Activated CD8-positive, alpha-beta T cell treated with anti-CD3 and anti-CD28 coated beads, Interleukin-2, amount 10 ng/mL, durations not matched to agents 7 days and 5 days (primary cell): ENCODE results near the gene ELMO2. TPM values are rescaled to one million over a fixed set of nuclear protein-coding genes. Genes with fewer than 3 reads are reported as not detected.

Experiments used
- ATAC-seq: fragments of 150-1000 bp; cut with Tn5 transposase; one replicate; pipeline ENCODE4 v1.10.0; 2021; ENCODE audit warnings: moderate library complexity
- CTCF ChIA-PET: fragments of 350-600 bp; sonication (Branson Sonifier 250); formaldehyde crosslinking; loops from one replicate; lab custom pipeline; 2021; ENCODE audit warnings: antibody characterized with exemption; lab: Charles Lee
- POLR2A ChIA-PET: fragments of 350-600 bp; sonication (Branson Sonifier 250); formaldehyde crosslinking; loops from one replicate; lab custom pipeline; 2021; ENCODE audit warnings: antibody characterized with exemption; lab: Charles Lee
- DNase-seq: peaks from one replicate; pipeline ENCODE4 v3.0.0-alpha.2; 2020
- H3K27ac Mint-ChIP-seq: one replicate; pipeline ENCODE4 v1.8.0; 2021; ENCODE audit warnings: mild to moderate bottlenecking, mixed read lengths
- H3K27me3 Mint-ChIP-seq: one replicate; pipeline ENCODE4 v1.8.0; 2021; ENCODE audit warnings: low read depth, mixed read lengths
- H3K36me3 Mint-ChIP-seq: one replicate; pipeline ENCODE4 v1.8.0; 2021; ENCODE audit warnings: low read depth, mixed read lengths
- H3K4me1 Mint-ChIP-seq: one replicate; pipeline ENCODE4 v1.8.0; 2021; ENCODE audit warnings: low read depth, mixed read lengths
- H3K4me3 Mint-ChIP-seq: one replicate; pipeline ENCODE4 v1.8.0; 2021; ENCODE audit warnings: mild to moderate bottlenecking, mixed read lengths
- H3K9me3 Mint-ChIP-seq: one replicate; pipeline ENCODE4 v1.8.0; 2022; ENCODE audit warnings: mixed read lengths; ENCODE audit not compliant: insufficient read depth
- total RNA-seq, 2 experiments: library from RNA; stranded (reverse); gene quantifications; one replicate each; pipeline ENCODE4 v1.2.3, GENCODE V29; 2021

The ELMO2 gene
- total RNA-seq, 2 experiments from 2014 or later = 66.1 to 82.3 TPM

DNA sequence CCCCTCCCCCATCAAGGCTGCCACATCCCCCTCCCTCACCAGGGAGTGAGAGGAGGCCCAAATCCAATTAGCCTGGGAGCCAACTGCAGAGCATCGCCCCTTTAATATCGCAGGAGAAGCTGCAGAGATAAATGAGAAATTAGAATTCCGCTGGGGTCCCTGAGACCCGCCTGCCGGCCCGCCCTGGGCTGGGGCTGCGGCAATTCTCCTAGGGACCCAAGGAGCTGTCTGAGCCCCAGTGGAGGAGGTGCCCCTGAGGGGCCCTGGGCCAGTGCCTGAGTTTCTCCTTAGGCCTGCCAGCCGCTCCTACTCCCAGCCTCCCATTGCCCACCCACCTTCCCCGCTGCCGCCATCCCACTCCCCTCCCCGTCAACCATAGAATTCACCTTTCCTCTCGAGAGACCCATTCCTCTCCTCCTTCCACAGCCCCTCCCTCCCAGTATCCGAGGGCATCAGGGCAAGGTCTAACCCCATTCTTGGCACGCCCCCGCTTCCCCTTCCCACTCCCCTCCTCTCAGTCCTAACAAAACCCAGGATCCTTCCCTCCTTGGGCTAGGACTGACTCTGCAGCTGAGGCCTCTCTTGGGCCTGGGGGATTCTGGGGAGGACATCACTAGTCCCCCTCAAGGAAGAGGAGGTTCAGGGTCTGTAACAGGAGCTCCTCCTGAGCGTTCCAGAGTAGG, 78.1 kb downstream of the ELMO2 start:
- H3K27me3 Mint-ChIP-seq = peaks cover 4% of the 10 kb centered on the region
- ATAC-seq (no peak), DNase-seq (no peak)
- H3K4me1 Mint-ChIP-seq = no peaks in the 10 kb centered on the region
- H3K27ac Mint-ChIP-seq = no peak overlapping the region
- CTCF ChIA-PET = no interaction called here
- H3K4me3 Mint-ChIP-seq = no peak overlapping the region
- no peaks in the 10 kb centered on the region for H3K36me3 Mint-ChIP-seq
- POLR2A ChIA-PET = no interaction called here
- no peaks in the 10 kb centered on the region for H3K9me3 Mint-ChIP-seq

DNA sequence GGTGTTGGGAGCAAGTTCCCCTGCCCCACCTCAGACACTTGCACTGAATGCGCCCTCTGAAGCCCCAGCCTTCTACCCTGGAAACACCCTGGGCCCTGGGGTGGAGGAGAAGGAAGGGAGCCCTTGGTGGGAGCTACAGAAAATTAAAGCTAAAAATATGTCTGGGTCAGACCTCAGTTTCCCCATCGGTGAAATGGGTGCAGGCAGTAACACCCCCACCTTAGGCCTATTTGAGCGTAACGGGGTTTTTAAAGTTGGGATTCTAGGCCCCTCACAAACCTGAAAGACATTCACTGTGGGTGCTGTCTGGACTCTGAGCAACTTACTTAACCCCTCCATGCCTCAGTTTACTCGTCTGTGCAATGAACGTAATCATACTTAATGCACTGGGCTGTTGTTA, 78.9 kb downstream of the ELMO2 start:
- CTCF ChIA-PET = interaction anchor here (1.1 kb wide), 1 partner anchor 21 kb away, joined by 4 read pairs; no protein-coding TSS in a partner anchor
- Mint-ChIP-seq H3K27ac (no peak overlapping the region), H3K9me3 (no peaks in the 10 kb centered on the region), H3K4me1 (no peaks in the 10 kb centered on the region), H3K4me3 (no peak overlapping the region), H3K27me3 (peaks cover 4% of the 10 kb centered on the region), H3K36me3 (no peaks in the 10 kb centered on the region)
- ATAC-seq (no peak), DNase-seq (no peak)
- POLR2A ChIA-PET = no interaction called here

DNA sequence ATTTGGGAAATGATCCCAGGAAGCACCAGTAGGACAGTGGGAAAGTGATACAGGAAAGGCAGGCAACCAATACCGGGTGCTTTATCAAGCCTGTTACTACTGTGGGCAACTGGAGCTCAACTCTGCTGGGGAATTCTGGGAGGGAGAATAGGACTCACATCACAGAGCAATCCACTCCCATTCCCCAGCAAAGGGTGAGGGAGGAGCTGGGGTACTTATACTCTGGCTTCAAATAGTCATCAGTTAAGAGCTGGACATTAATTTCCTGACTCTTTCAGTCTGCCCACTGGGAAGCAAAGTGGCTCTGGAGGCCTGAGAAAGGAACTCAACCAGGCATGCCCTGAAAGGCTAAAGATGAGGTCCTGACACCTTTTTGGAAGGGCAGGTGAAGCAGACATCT, 80.6 kb downstream of the ELMO2 start:
- ATAC-seq = no peak
- no peak for DNase-seq
- CTCF ChIA-PET = interaction anchor here (1.0 to 2.0 kb wide), 2 partner anchors 19 to 81 kb away, joined by 3 to 7 read pairs; no protein-coding TSS in a partner anchor
- POLR2A ChIA-PET = no interaction called here
- Mint-ChIP-seq H3K27ac (no peak overlapping the region), H3K36me3 (no peaks in the 10 kb centered on the region), H3K4me1 (no peaks in the 10 kb centered on the region), H3K9me3 (no peaks in the 10 kb centered on the region), H3K27me3 (peaks cover 11% of the 10 kb centered on the region), H3K4me3 (no peak overlapping the region)

DNA sequence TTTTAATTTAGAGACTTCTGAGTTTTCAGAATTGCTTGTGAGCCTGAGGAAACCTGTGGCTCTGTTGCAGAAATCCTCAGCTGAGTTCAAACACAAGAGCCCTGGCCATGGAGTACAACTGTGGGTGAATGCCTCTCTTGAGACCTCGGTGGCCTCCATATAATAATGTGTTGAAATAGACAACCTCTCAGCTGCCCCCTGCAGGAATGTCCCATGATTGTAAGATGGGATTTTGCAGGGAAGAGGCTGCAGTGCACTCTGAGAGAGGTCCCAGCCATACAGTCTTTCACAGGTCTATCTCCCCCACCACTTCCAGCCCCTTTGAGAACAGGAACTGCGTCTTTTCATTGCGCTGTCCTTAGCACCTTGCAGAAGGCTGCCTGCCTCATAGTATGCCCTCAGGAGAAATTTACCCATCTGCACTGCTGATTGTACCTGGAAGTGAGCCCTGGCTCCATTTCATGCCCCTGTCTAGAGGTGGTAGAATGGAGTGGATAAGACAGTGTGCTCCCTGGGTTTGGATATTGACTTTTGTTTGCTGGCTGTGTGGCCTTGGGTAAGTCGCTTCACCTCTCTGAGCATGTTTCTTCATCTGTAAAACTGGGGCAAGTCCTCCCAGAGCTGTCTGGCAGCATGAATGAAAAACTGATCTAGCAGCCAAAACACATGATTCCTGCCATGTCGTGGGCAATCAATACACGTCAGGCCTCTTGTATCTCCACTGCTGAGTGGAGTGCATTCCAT, 81.3 kb downstream of the ELMO2 start:
- Mint-ChIP-seq H3K9me3 (no peaks in the 10 kb centered on the region), H3K4me3 (no peak overlapping the region), H3K4me1 (no peaks in the 10 kb centered on the region), H3K27ac (no peak overlapping the region), H3K36me3 (no peaks in the 10 kb centered on the region), H3K27me3 (peaks cover 14% of the 10 kb centered on the region)
- CTCF ChIA-PET = interaction anchor here (1.0 to 2.0 kb wide), 2 partner anchors 18 to 82 kb away, joined by 3 to 7 read pairs; no protein-coding TSS in a partner anchor
- POLR2A ChIA-PET = no interaction called here
- no peak for ATAC-seq
- DNase-seq = peak; percentile 33

DNA sequence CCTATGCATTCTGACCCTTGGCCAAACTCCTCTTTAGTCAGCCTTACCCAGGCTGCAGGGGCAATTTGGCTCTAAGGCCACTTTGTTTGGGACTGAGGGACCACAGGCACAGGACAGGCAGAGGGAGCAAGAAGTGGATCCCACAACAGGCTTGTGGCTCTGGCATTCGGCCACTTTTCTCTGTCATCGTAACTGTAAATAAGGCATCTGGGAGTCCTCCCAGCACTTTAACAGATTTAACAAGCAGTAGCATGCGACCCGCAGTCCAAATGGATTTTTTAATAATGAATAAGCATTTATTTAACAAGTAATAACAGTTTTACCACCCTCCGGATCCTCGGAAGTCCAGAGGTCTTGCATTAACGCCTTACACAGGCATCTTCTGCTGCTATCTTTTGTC, 82.0 kb downstream of the ELMO2 start:
- CTCF ChIA-PET = no interaction called here
- no peaks in the 10 kb centered on the region for H3K36me3 Mint-ChIP-seq
- DNase-seq = no peak
- H3K9me3 Mint-ChIP-seq = no peaks in the 10 kb centered on the region
- no peak for ATAC-seq
- H3K4me3 Mint-ChIP-seq = no peak overlapping the region
- peaks cover 18% of the 10 kb centered on the region for H3K27me3 Mint-ChIP-seq
- no peaks in the 10 kb centered on the region for H3K4me1 Mint-ChIP-seq
- H3K27ac Mint-ChIP-seq = no peak overlapping the region
- POLR2A ChIA-PET = no interaction called here

DNA sequence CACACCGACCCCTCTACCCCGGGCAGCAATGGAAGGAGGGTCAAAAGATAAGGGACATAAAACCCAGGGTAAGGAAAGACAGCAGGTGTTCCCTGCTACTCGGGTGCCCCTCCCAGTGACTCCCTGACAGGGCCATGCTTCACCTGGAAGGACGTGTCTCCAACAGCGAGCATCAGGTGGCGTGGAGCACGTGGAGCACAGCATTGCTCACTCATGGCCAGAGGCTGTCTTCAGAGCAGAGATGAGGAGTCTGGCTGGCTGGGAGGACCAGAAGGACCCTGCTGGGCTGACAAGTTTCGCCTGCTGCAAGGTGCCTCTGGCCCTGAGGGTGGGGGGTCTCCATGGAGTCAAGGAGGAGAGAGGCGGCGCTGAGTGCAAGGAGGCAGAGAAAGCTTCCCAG, 82.9 kb downstream of the ELMO2 start:
- no peak overlapping the region for H3K27ac Mint-ChIP-seq
- DNase-seq = no peak
- no peak for ATAC-seq
- ChIA-PET POLR2A (no interaction called here), CTCF (no interaction called here)
- no peaks in the 10 kb centered on the region for H3K9me3 Mint-ChIP-seq
- H3K4me1 Mint-ChIP-seq = no peaks in the 10 kb centered on the region
- H3K4me3 Mint-ChIP-seq = no peak overlapping the region
- peaks cover 21% of the 10 kb centered on the region for H3K27me3 Mint-ChIP-seq
- H3K36me3 Mint-ChIP-seq = no peaks in the 10 kb centered on the region

DNA sequence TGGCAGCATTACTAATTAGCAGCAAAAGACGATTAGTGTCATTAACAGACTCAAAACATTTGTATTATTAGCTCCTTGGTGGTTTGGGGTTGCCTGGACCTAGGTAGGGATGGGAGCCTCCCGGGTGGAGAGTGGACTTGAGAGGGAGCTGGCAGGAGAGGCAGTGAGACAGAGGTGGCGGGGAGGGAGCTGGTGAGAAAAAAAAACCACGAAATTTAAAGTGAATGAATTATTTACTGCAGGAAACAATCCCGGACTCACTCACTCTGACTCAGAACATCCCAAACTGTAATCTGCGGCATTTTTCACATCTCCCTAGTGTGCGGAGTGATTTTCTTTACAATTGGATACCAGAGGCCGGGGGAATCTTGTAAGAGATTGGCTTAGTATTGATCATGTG, 83.8 kb downstream of the ELMO2 start:
- ATAC-seq = no peak
- Mint-ChIP-seq H3K4me1 (no peaks in the 10 kb centered on the region), H3K27me3 (peaks cover 21% of the 10 kb centered on the region), H3K36me3 (no peaks in the 10 kb centered on the region), H3K9me3 (no peaks in the 10 kb centered on the region), H3K27ac (no peak overlapping the region), H3K4me3 (no peak overlapping the region)
- CTCF ChIA-PET = no interaction called here
- POLR2A ChIA-PET = no interaction called here
- no peak for DNase-seq

DNA sequence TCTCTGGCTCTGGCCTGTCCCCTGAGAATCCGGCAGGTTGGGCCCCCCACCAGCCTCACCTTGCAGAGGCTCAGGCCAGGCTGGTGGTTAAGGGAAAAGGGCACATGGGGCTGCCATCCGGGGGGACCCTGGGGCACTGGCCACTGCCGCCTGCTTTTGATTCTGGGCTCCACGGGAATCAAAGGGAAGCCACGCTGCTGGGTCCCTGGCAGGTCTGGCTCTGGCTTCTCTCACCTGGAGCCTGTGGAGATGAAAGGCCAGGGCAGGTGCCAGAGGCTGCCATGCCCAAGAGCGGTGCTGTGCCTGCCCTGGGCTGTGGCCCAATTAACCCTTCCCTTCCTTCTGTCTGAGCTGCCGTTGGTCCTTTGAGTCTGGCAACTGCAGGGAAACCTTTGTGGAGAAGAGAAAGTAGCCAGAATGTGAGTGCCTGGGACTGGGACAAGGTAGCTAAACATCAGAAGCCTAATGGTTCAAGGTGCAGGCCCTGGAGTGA, 88.7 kb downstream of the ELMO2 start:
- Mint-ChIP-seq H3K27ac (no peak overlapping the region), H3K4me1 (no peaks in the 10 kb centered on the region), H3K27me3 (peaks cover 55% of the 10 kb centered on the region), H3K9me3 (no peaks in the 10 kb centered on the region), H3K36me3 (no peaks in the 10 kb centered on the region), H3K4me3 (no peak overlapping the region)
- DNase-seq (no peak), ATAC-seq (no peak)
- ChIA-PET POLR2A (interaction anchor here (0.6 kb wide), 1 partner anchor 170 kb away, joined by 7 read pairs; no protein-coding TSS in a partner anchor), CTCF (no interaction called here)

DNA sequence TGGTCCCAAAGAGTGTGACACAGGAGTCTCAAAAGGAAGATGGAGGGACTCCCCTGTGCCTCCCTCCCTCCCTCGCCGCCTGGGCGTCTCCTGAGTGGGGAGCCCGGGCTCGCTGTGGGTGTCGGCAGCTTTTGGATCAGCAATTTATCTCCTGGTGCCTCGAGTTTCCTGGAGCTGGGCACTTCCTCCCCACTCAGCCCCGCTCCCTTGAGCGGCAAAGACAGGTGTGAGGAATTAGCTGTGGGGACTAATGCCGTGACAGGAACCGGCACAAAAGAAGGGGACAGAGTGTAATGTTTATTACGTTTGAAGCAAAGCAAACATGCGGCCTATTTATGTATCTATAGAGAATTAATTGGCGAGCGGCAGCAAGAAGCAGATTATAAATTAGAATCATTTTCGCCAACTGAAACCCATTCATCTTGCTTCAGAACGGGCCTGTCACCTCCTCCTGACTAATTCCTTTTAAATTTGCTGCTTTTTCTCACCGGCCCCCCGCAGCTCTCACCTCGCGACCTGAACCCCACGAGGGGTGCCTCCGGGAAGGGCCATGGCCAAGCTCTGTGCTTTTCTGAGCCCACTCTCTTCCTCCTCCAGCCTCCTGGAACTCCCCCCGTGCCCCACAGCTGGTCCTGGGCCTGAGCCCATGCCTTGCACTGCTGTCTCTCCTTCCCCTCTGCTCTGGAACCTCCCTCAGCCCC, 89.3 kb downstream of the ELMO2 start:
- Mint-ChIP-seq H3K27ac (no peak overlapping the region), H3K9me3 (no peaks in the 10 kb centered on the region), H3K36me3 (no peaks in the 10 kb centered on the region), H3K4me3 (no peak overlapping the region), H3K4me1 (peaks cover under 1% of the 10 kb centered on the region), H3K27me3 (peaks cover 59% of the 10 kb centered on the region)
- DNase-seq (no peak), ATAC-seq (no peak)
- POLR2A ChIA-PET = no interaction called here
- CTCF ChIA-PET = no interaction called here

Other genes with a start within 250 kb of the ELMO2 start
- not detected for gene CDH22, start 98.1 kb downstream of the ELMO2 start, total RNA-seq
- 1 to 10 TPM; 1.1 to 1.3 TPM for gene ZNF334, start 106.9 kb upstream of the ELMO2 start, total RNA-seq
- not detected for gene OCSTAMP, start 144.0 kb upstream of the ELMO2 start, total RNA-seq
- not detected for gene SLC13A3, start 244.8 kb upstream of the ELMO2 start, total RNA-seq